H1 (cell line): ENCODE data around the gene GDF9. TPM values are rescaled to one million over a fixed set of nuclear protein-coding genes. Genes with fewer than 3 reads are reported as not detected.

Source experiments
- BCL11A ChIP-seq, 2 experiments: IDR thresholded peaks; one replicate each; pipeline ENCODE4 v1.6.1; 2011; ENCODE audit warnings: low read depth in 2 of 2, low read length in 2 of 2, mild to moderate bottlenecking in 2 of 2
- CEBPB ChIP-seq: IDR thresholded peaks from 2 replicates; pipeline ENCODE4 v1.6.1; 2012; ENCODE audit warnings: low read depth, low read length
- CHD1 ChIP-seq: IDR thresholded peaks from 2 replicates; pipeline ENCODE4 v1.6.1; 2012; ENCODE audit warnings: low read depth, low read length, improper control_type of control experiment
- HDAC2 ChIP-seq, 2 experiments: fragments of 300-600 bp in 1 of 2; sonication (generic) in 1 of 2; IDR thresholded peaks; 2 replicates each; pipeline ENCODE4 v1.6.1; 2011 to 2012; ENCODE audit warnings: low read depth in 2 of 2, low read length in 2 of 2, mild to moderate bottlenecking in 2 of 2, moderate library complexity in 2 of 2, borderline replicate concordance in 1 of 2, inconsistent platforms in 1 of 2
- KDM1A ChIP-seq: fragments of 200-600, 300-600 bp; sonication (generic); IDR thresholded peaks from 2 replicates; pipeline ENCODE4 v1.7.1; 2016; ENCODE audit warnings: mild to moderate bottlenecking, low read length, borderline replicate concordance
- POLR2AphosphoS5 ChIP-seq: IDR thresholded peaks from 2 replicates; pipeline ENCODE4 v1.6.1; 2011; ENCODE audit warnings: low read depth, low read length
- RFX5 ChIP-seq: IDR thresholded peaks from 2 replicates; pipeline ENCODE4 v1.6.1; 2011; ENCODE audit warnings: low read depth, low read length, improper control_type of control experiment, borderline replicate concordance
- RNF2 ChIP-seq: fragments of 200-900, 300-1000 bp; sonication (generic); IDR thresholded peaks from 2 replicates; pipeline ENCODE4 v1.7.1; 2016; ENCODE audit warnings: borderline replicate concordance, low read depth, mild to moderate bottlenecking, antibody characterized with exemption, low read length; ENCODE audit not compliant: poor library complexity, severe bottlenecking; ENCODE audit errors: missing control alignments
- SP1 ChIP-seq: IDR thresholded peaks from 2 replicates; pipeline ENCODE4 v1.6.1; 2011; ENCODE audit warnings: low read depth, low read length
- polyA plus RNA-seq, 7 experiments: library from polyadenylated mRNA; depleted of rRNA in 3 of 7; stranded (reverse) in 5 of 7; unstranded in 2 of 7; fragments of >200 nt in 5 of 7; fragments of 200-250 nt in 2 of 7; gene quantifications; 1 replicate in 5 of 7; 2 replicates in 1 of 7; 4 replicates in 1 of 7; pipeline versions ENCODE4 v1.2.1 to v1.2.3, GENCODE V29; 2011 to 2013; ENCODE audit warnings: missing spikeins in 2 of 7, mixed read lengths in 2 of 7
- total RNA-seq: library from RNA; stranded (reverse); fragmentation: NEBNext Ultra II Directional; extraction: Animal tissue kit (Norgen Biotek cat#: 25700); gene quantifications from 2 replicates; pipeline ENCODE4 v1.2.1, GENCODE V29; 2021
- TF ChIP-seq, protein P1 (sequence below): fragments of 300-600 bp; sonication (generic); IDR thresholded peaks from 2 replicates; pipeline ENCODE4 v1.7.1; 2012; ENCODE audit warnings: low read length, moderate library complexity, mild to moderate bottlenecking, inconsistent platforms; ENCODE audit not compliant: insufficient replicate concordance
- TF ChIP-seq, protein P2 (sequence below): IDR thresholded peaks from 2 replicates; pipeline ENCODE4 v1.6.1; 2012; ENCODE audit warnings: inconsistent platforms

Gene GDF9
- total and polyA plus RNA-seq, 2 of the 8 experiments (the other 6 are each of a cell fraction or from before 2014, with no cell fraction given): 0.14 TPM; not detected in 1

DNA sequence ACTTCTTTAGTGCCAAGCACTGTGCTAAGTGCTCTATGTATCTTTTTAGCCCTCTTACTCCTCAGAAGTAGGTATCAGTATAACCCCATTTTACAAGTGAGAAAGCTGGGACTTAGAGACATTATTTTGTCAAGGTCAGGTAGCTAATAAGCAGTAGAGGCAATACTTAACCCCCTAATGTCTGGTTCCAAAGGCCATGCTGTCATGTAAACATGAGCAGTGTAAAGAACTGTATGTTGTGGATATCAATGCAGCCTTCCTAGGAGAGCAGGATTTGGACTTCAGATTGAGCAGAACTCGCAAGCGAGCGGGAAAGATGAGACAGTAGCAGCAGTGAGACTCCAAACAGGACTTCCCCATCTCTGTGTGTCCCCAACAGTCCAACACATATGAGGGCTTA, 32.2 kb downstream of the GDF9 start (continued):
- TF ChIP-seq, protein P1, sequence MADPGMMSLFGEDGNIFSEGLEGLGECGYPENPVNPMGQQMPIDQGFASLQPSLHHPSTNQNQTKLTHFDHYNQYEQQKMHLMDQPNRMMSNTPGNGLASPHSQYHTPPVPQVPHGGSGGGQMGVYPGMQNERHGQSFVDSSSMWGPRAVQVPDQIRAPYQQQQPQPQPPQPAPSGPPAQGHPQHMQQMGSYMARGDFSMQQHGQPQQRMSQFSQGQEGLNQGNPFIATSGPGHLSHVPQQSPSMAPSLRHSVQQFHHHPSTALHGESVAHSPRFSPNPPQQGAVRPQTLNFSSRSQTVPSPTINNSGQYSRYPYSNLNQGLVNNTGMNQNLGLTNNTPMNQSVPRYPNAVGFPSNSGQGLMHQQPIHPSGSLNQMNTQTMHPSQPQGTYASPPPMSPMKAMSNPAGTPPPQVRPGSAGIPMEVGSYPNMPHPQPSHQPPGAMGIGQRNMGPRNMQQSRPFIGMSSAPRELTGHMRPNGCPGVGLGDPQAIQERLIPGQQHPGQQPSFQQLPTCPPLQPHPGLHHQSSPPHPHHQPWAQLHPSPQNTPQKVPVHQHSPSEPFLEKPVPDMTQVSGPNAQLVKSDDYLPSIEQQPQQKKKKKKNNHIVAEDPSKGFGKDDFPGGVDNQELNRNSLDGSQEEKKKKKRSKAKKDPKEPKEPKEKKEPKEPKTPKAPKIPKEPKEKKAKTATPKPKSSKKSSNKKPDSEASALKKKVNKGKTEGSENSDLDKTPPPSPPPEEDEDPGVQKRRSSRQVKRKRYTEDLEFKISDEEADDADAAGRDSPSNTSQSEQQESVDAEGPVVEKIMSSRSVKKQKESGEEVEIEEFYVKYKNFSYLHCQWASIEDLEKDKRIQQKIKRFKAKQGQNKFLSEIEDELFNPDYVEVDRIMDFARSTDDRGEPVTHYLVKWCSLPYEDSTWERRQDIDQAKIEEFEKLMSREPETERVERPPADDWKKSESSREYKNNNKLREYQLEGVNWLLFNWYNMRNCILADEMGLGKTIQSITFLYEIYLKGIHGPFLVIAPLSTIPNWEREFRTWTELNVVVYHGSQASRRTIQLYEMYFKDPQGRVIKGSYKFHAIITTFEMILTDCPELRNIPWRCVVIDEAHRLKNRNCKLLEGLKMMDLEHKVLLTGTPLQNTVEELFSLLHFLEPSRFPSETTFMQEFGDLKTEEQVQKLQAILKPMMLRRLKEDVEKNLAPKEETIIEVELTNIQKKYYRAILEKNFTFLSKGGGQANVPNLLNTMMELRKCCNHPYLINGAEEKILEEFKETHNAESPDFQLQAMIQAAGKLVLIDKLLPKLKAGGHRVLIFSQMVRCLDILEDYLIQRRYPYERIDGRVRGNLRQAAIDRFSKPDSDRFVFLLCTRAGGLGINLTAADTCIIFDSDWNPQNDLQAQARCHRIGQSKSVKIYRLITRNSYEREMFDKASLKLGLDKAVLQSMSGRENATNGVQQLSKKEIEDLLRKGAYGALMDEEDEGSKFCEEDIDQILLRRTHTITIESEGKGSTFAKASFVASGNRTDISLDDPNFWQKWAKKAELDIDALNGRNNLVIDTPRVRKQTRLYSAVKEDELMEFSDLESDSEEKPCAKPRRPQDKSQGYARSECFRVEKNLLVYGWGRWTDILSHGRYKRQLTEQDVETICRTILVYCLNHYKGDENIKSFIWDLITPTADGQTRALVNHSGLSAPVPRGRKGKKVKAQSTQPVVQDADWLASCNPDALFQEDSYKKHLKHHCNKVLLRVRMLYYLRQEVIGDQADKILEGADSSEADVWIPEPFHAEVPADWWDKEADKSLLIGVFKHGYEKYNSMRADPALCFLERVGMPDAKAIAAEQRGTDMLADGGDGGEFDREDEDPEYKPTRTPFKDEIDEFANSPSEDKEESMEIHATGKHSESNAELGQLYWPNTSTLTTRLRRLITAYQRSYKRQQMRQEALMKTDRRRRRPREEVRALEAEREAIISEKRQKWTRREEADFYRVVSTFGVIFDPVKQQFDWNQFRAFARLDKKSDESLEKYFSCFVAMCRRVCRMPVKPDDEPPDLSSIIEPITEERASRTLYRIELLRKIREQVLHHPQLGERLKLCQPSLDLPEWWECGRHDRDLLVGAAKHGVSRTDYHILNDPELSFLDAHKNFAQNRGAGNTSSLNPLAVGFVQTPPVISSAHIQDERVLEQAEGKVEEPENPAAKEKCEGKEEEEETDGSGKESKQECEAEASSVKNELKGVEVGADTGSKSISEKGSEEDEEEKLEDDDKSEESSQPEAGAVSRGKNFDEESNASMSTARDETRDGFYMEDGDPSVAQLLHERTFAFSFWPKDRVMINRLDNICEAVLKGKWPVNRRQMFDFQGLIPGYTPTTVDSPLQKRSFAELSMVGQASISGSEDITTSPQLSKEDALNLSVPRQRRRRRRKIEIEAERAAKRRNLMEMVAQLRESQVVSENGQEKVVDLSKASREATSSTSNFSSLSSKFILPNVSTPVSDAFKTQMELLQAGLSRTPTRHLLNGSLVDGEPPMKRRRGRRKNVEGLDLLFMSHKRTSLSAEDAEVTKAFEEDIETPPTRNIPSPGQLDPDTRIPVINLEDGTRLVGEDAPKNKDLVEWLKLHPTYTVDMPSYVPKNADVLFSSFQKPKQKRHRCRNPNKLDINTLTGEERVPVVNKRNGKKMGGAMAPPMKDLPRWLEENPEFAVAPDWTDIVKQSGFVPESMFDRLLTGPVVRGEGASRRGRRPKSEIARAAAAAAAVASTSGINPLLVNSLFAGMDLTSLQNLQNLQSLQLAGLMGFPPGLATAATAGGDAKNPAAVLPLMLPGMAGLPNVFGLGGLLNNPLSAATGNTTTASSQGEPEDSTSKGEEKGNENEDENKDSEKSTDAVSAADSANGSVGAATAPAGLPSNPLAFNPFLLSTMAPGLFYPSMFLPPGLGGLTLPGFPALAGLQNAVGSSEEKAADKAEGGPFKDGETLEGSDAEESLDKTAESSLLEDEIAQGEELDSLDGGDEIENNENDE: no peak
- no peak for TF ChIP-seq POLR2AphosphoS5
- no peak for TF ChIP-seq RNF2
- TF ChIP-seq KDM1A: no peak
- TF ChIP-seq SP1: no peak
- TF ChIP-seq RFX5: no peak
- no peak for TF ChIP-seq BCL11A (IDR thresholded peaks at IDR 0.05; ENCODE audit: low read depth in 2 of 2, low read length in 2 of 2)
- no peak for TF ChIP-seq CHD1
- no peak for TF ChIP-seq CEBPB
- no peak for TF ChIP-seq HDAC2 (IDR thresholded peaks at IDR 0.05; ENCODE audit: borderline replicate concordance in 1 of 2, low read depth in 2 of 2, low read length in 2 of 2)
- TF ChIP-seq, protein P2, sequence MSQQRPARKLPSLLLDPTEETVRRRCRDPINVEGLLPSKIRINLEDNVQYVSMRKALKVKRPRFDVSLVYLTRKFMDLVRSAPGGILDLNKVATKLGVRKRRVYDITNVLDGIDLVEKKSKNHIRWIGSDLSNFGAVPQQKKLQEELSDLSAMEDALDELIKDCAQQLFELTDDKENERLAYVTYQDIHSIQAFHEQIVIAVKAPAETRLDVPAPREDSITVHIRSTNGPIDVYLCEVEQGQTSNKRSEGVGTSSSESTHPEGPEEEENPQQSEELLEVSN: no peak
